ENCODE measurements around the gene SHBG. TPM values are rescaled to one million over a fixed set of nuclear protein-coding genes. Genes with fewer than 3 reads are reported as not detected.
A peak's percentile ranks its signal among the peaks of the same experiment; 100 is the strongest.

Gene SHBG
- total and polyA plus RNA-seq, 2 experiments from 2014 or later: 0.38 to 0.48 TPM

DNA sequence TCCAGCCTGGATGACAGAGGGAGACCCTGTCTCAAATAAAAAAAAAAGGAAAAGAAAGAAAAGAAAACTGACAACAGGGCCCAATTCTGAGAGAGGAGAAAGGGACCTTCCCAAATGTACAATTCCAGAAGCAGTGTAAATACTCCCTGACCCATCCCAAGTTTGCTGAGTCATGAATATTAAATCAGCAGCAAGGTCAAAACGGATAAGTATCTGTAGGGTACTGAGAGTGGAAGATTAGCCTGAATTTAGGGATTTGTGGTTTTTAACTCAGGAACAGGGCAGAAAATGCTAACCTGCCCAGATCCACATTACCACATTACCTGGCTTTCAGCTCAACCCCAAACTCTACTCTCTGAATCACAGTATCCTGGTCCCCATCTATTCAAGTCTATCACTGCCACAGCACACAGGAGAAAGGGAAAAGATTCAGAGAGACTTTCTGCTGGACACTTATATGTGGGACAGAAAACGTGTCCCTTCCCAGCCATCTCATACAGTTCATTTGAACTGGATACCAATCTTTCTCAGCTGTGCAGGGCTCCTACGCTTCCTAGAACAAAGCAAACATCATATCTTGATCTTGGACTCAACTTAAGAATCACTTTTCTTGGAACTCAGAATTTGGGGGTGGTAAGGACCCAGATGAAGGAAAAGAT lies 18.2 kb upstream of the SHBG start:
- H3K4me2 ChIP-seq: 0 out of 2 replicates have a peak overlapping the region, but pooled peaks have one; percentile 43
- 0 out of 2 replicates have a peak overlapping the region, but pooled peaks have one; percentile 11 for H3K4me3 ChIP-seq
- TF ChIP-seq POLR2AphosphoS5 (IDR thresholded peaks at IDR 0.05; ENCODE audit: low read depth): no peak
- no peak for TF ChIP-seq NANOG (IDR thresholded peaks at IDR 0.05; ENCODE audit: borderline replicate concordance)
- TF ChIP-seq CREB1 (CRISPR knock-in tag; IDR thresholded peaks at IDR 0.05; ENCODE audit: low read depth): no peak
- no peak for DNase-seq (ENCODE audit: low spot score)
- no peak overlapping the region for H3K27ac ChIP-seq (ENCODE audit: low read depth)
- no peaks in the 10 kb centered on the region; the same call in 1 of the 2 replicates for H3K27me3 ChIP-seq (ENCODE audit: insufficient read depth)
- H3K36me3 ChIP-seq (ENCODE audit: insufficient read depth): no peaks in the 10 kb centered on the region
- no peak overlapping the region for H2AFZ ChIP-seq
- Mint-ChIP-seq H3K27ac (peak overlapping the region; percentile 17; the same call in 1 of the 2 replicates), H3K4me1 (peaks cover 17% of the 10 kb centered on the region), H3K4me3 (peak overlapping the region; percentile 47; the same call in 2 of the 3 replicates), H3K27me3 (ENCODE audit: insufficient read depth, low read depth, poor library complexity) (peaks cover 11% of the 10 kb centered on the region), H3K36me3 (ENCODE audit: low read depth) (peaks cover 14% of the 10 kb centered on the region), H3K9me3 (no peaks in the 10 kb centered on the region; the same call in 2 of the 3 replicates)
- H3F3A ChIP-seq (replicated peaks; ENCODE audit: low read depth): peaks cover 23% of the 10 kb centered on the region; the same call in 1 of the 2 replicates
- H3K4me1 ChIP-seq (ENCODE audit: insufficient read depth): peaks cover 26% of the 10 kb centered on the region
- ATAC-seq: no peak
- H3K9me2 ChIP-seq (ENCODE audit: insufficient read depth): no peaks in the 10 kb centered on the region
- H4K20me1 ChIP-seq (replicated peaks; ENCODE audit: insufficient read depth): peaks cover 38% of the 10 kb centered on the region
- peaks cover 62% of the 10 kb centered on the region for H3K79me2 ChIP-seq (replicated peaks; ENCODE audit: insufficient read depth)

DNA sequence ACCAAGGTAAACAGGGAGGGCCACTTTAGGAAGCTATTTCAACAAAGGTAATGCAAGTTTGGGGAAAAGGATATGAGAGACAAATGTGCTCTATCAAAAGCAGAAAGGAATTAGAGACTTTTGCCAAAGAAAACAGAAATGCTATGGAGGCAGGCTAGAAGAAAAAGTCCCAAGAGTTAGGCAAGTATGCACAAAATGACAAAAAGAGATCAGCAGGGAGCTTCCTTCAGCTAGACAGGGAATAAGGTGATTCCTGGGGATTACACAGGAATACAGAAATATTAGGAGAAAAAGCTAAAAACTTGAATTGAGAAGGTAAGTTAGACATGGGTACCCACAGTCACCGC lies 17.7 kb upstream of the SHBG start:
- DNase-seq (ENCODE audit: low spot score): no peak
- Mint-ChIP-seq H3K9me3 (no peaks in the 10 kb centered on the region; the same call in 2 of the 3 replicates), H3K36me3 (ENCODE audit: low read depth) (peaks cover 14% of the 10 kb centered on the region), H3K27ac (no peak overlapping the region), H3K27me3 (ENCODE audit: insufficient read depth, low read depth, poor library complexity) (peaks cover 11% of the 10 kb centered on the region), H3K4me1 (peaks cover 17% of the 10 kb centered on the region), H3K4me3 (peak overlapping the region; percentile 47)
- H3K27me3 ChIP-seq (ENCODE audit: insufficient read depth): no peaks in the 10 kb centered on the region; the same call in 1 of the 2 replicates
- H2AFZ ChIP-seq: no peak overlapping the region
- peaks cover 23% of the 10 kb centered on the region; the same call in 1 of the 2 replicates for H3F3A ChIP-seq (replicated peaks; ENCODE audit: low read depth)
- H3K9me2 ChIP-seq (ENCODE audit: insufficient read depth): no peaks in the 10 kb centered on the region
- 0 out of 2 replicates have a peak overlapping the region, but pooled peaks have one; percentile 11 for H3K4me3 ChIP-seq
- no peak overlapping the region for H3K27ac ChIP-seq (ENCODE audit: low read depth)
- peaks cover 57% of the 10 kb centered on the region for H3K79me2 ChIP-seq (replicated peaks; ENCODE audit: insufficient read depth)
- 0 out of 2 replicates have a peak overlapping the region, but pooled peaks have one; percentile 43 for H3K4me2 ChIP-seq
- no peaks in the 10 kb centered on the region for H3K36me3 ChIP-seq (ENCODE audit: insufficient read depth)
- no peak for ATAC-seq
- TF ChIP-seq, protein P1, sequence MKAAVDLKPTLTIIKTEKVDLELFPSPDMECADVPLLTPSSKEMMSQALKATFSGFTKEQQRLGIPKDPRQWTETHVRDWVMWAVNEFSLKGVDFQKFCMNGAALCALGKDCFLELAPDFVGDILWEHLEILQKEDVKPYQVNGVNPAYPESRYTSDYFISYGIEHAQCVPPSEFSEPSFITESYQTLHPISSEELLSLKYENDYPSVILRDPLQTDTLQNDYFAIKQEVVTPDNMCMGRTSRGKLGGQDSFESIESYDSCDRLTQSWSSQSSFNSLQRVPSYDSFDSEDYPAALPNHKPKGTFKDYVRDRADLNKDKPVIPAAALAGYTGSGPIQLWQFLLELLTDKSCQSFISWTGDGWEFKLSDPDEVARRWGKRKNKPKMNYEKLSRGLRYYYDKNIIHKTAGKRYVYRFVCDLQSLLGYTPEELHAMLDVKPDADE (IDR thresholded peaks at IDR 0.05): no peak
- TF ChIP-seq ZNF331 (CRISPR knock-in tag; IDR thresholded peaks at IDR 0.05; ENCODE audit: low read depth): no peak
- TF ChIP-seq, protein P2, sequence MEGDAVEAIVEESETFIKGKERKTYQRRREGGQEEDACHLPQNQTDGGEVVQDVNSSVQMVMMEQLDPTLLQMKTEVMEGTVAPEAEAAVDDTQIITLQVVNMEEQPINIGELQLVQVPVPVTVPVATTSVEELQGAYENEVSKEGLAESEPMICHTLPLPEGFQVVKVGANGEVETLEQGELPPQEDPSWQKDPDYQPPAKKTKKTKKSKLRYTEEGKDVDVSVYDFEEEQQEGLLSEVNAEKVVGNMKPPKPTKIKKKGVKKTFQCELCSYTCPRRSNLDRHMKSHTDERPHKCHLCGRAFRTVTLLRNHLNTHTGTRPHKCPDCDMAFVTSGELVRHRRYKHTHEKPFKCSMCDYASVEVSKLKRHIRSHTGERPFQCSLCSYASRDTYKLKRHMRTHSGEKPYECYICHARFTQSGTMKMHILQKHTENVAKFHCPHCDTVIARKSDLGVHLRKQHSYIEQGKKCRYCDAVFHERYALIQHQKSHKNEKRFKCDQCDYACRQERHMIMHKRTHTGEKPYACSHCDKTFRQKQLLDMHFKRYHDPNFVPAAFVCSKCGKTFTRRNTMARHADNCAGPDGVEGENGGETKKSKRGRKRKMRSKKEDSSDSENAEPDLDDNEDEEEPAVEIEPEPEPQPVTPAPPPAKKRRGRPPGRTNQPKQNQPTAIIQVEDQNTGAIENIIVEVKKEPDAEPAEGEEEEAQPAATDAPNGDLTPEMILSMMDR (conservative IDR thresholded peaks at IDR 0.05; ENCODE audit: low read depth in 2 of 2): no peak
- no peak for TF ChIP-seq POLR2AphosphoS5 (IDR thresholded peaks at IDR 0.05; ENCODE audit: low read depth)
- peaks cover 26% of the 10 kb centered on the region for H3K4me1 ChIP-seq (ENCODE audit: insufficient read depth)
- H4K20me1 ChIP-seq (replicated peaks; ENCODE audit: insufficient read depth): peaks cover 35% of the 10 kb centered on the region

Data from GM23338 (cell line).